ENCODE results near the gene SVIL.
A peak's percentile ranks its signal among the peaks of the same experiment; 100 is the strongest.
"Not testable (repeated sequence)": the region's sequence is repeated elsewhere in the genome, so short reads cannot be mapped to it uniquely, and the experiment has no call there.

SVIL gene

GRCh38 chr10:29649561-29650551, 15.1 kb upstream of the SVIL start:
- no peak for DNase-seq

- DNase-seq: no peak
Observed at GRCh38 chr10:29648983-29649268, 14.2 kb upstream of the SVIL start.

- DNase-seq: no peak
Observed at GRCh38 chr10:29648114-29648982, 13.6 kb upstream of the SVIL start.

GRCh38 chr10:29647478-29647877, 12.7 kb upstream of the SVIL start:
- DNase-seq: no peak

GRCh38 chr10:29646960-29647461, 12.2 kb upstream of the SVIL start:
- DNase-seq: no peak

- DNase-seq: peak; percentile 28
Observed at GRCh38 chr10:29646238-29646902, 11.6 kb upstream of the SVIL start.

GRCh38 chr10:29643771-29644501, 9.2 kb upstream of the SVIL start:
- DNase-seq: no peak

GRCh38 chr10:29642990-29643389, 8.2 kb upstream of the SVIL start:
- no peak for DNase-seq

- no peak for DNase-seq
Observed at GRCh38 chr10:29637537-29637936, 2.8 kb upstream of the SVIL start.

GRCh38 chr10:29636178-29636577, 1.4 kb upstream of the SVIL start:
- DNase-seq: no peak

GRCh38 chr10:29635711-29636144, 957 bp upstream of the SVIL start:
- no peak for DNase-seq

- no peak for DNase-seq
Observed at GRCh38 chr10:29634105-29634504, 666 bp downstream of the SVIL start.

- DNase-seq: no peak
Observed at GRCh38 chr10:29631049-29631339, 3.8 kb downstream of the SVIL start.

- DNase-seq: no peak
Observed at GRCh38 chr10:29630205-29631048, 4.3 kb downstream of the SVIL start.

GRCh38 chr10:29628912-29629526, 5.8 kb downstream of the SVIL start:
- DNase-seq: no peak

- no peak for DNase-seq
Observed at GRCh38 chr10:29628311-29628710, 6.5 kb downstream of the SVIL start.

GRCh38 chr10:29627201-29628132, 7.3 kb downstream of the SVIL start:
- no peak for DNase-seq

GRCh38 chr10:29624357-29624756, 10.4 kb downstream of the SVIL start:
- DNase-seq: not testable (repeated sequence)

- DNase-seq: no peak
Observed at GRCh38 chr10:29623797-29624196, 11.0 kb downstream of the SVIL start.

GRCh38 chr10:29622382-29622922, 12.3 kb downstream of the SVIL start:
- DNase-seq: no peak
